ENCODE data around the gene BPIFB1. TPM values are rescaled to one million over a fixed set of nuclear protein-coding genes. Genes with fewer than 3 reads are reported as not detected.

Gene BPIFB1
- total RNA-seq (not detected), polyA plus RNA-seq (not detected)

GRCh38 chr20:33282991-33283555 is at the start of gene BPIFB1:
Gene BPIFB1, plus strand, starts transcription at chr20:33283214. Its CDS starts 2,860 bp downstream, at chr20:33286074.
- peaks cover 0 to 2% (median 0%) of the 10 kb centered on the region in 5 donors for H3K9me3 Mint-ChIP-seq
- H3K27me3 ChIP-seq (ENCODE audit: insufficient read depth, low read length, poor library complexity, severe bottlenecking): no peaks in the 10 kb centered on the region
- no peak within 1 kb of the TSS for H3K4me3 ChIP-seq (ENCODE audit: low read length)
- no peaks in the 10 kb centered on the region for H3K4me1 Mint-ChIP-seq
- DNase-seq: no peak
- H3K4me1 ChIP-seq (ENCODE audit: insufficient read depth, low read length): no peaks in the 10 kb centered on the region
- ChIA-PET POLR2A (no interaction called here), CTCF (no interaction called here)
- no peak within 1 kb of the TSS for H3K27ac Mint-ChIP-seq
- H3K36me3 Mint-ChIP-seq: no peaks in the 10 kb centered on the region
- no peaks in the 10 kb centered on the region for H3K36me3 ChIP-seq (ENCODE audit: insufficient read depth, low read length)
- peaks cover 21 to 42% of the 10 kb centered on the region in 2 donors for H3K27me3 Mint-ChIP-seq
- no peaks in the 10 kb centered on the region for H3K9me3 ChIP-seq (ENCODE audit: low read length)
- no peak within 1 kb of the TSS for H3K4me3 Mint-ChIP-seq
- H3K27ac ChIP-seq (ENCODE audit: low read depth, low read length): no peak within 1 kb of the TSS

- CTCF ChIA-PET: no interaction called here
- Histone ChIP-seq H3K36me3 (ENCODE audit: insufficient read depth, low read length) (no peaks in the 10 kb centered on the region), H3K9me3 (ENCODE audit: low read length) (no peaks in the 10 kb centered on the region), H3K27ac (ENCODE audit: low read depth, low read length) (no peak overlapping the region), H3K4me3 (ENCODE audit: low read length) (no peak overlapping the region), H3K27me3 (ENCODE audit: insufficient read depth, low read length, poor library complexity, severe bottlenecking) (no peaks in the 10 kb centered on the region), H3K4me1 (ENCODE audit: insufficient read depth, low read length) (no peaks in the 10 kb centered on the region)
- H3K36me3 Mint-ChIP-seq: no peaks in the 10 kb centered on the region
- POLR2A ChIA-PET: no interaction called here
- H3K4me1 Mint-ChIP-seq: peaks cover 0 to 4% (median 0%) of the 10 kb centered on the region in 3 donors
- peaks cover 17 to 46% of the 10 kb centered on the region in 2 donors for H3K27me3 Mint-ChIP-seq
- H3K9me3 Mint-ChIP-seq: no peaks in the 10 kb centered on the region
- H3K4me3 Mint-ChIP-seq: no peak overlapping the region
- H3K27ac Mint-ChIP-seq: peak overlapping the region in 1 of 8 donors; percentile 86
- no peak for DNase-seq
Measured at GRCh38 chr20:33234050-33234449, 49.0 kb upstream of the BPIFB1 start.

- no peaks in the 10 kb centered on the region for H3K36me3 ChIP-seq (ENCODE audit: insufficient read depth, low read length)
- H3K9me3 ChIP-seq (ENCODE audit: low read length): no peaks in the 10 kb centered on the region
- no peak for DNase-seq
- ChIA-PET POLR2A (no interaction called here), CTCF (no interaction called here)
- no peaks in the 10 kb centered on the region for H3K4me1 Mint-ChIP-seq
- no peak within 1 kb of the TSS for H3K4me3 ChIP-seq (ENCODE audit: low read length)
- no peak within 1 kb of the TSS for H3K27ac Mint-ChIP-seq
- no peaks in the 10 kb centered on the region for H3K9me3 Mint-ChIP-seq
- H3K27ac ChIP-seq (ENCODE audit: low read depth, low read length): no peak within 1 kb of the TSS
- H3K36me3 Mint-ChIP-seq: no peaks in the 10 kb centered on the region
- H3K4me1 ChIP-seq (ENCODE audit: insufficient read depth, low read length): no peaks in the 10 kb centered on the region
- H3K4me3 Mint-ChIP-seq: no peak within 1 kb of the TSS
- no peaks in the 10 kb centered on the region for H3K27me3 ChIP-seq (ENCODE audit: insufficient read depth, low read length, poor library complexity, severe bottlenecking)
- peaks cover 16 to 52% of the 10 kb centered on the region in 2 donors for H3K27me3 Mint-ChIP-seq
Measured at GRCh38 chr20:33235696-33236095, 47.3 kb upstream of the BPIFB1 start, which contains the start of gene BPIFA1. Gene BPIFA1, plus strand, starts transcription at chr20:33235996. Its CDS starts 1,716 bp downstream, at chr20:33237712.

- Histone ChIP-seq H3K36me3 (ENCODE audit: insufficient read depth, low read length) (no peaks in the 10 kb centered on the region), H3K27me3 (ENCODE audit: insufficient read depth, low read length, poor library complexity, severe bottlenecking) (no peaks in the 10 kb centered on the region), H3K4me3 (ENCODE audit: low read length) (no peak overlapping the region), H3K27ac (ENCODE audit: low read depth, low read length) (no peak overlapping the region), H3K4me1 (ENCODE audit: insufficient read depth, low read length) (no peaks in the 10 kb centered on the region), H3K9me3 (ENCODE audit: low read length) (no peaks in the 10 kb centered on the region)
- ChIA-PET CTCF (no interaction called here), POLR2A (no interaction called here)
- H3K36me3 Mint-ChIP-seq: no peaks in the 10 kb centered on the region
- no peak for DNase-seq
- H3K4me3 Mint-ChIP-seq: no peak overlapping the region
- H3K27ac Mint-ChIP-seq: no peak overlapping the region
- no peaks in the 10 kb centered on the region for H3K4me1 Mint-ChIP-seq
- H3K9me3 Mint-ChIP-seq: no peaks in the 10 kb centered on the region
- H3K27me3 Mint-ChIP-seq: peaks cover 16 to 52% of the 10 kb centered on the region in 2 donors
Measured at GRCh38 chr20:33236351-33236750, 46.7 kb upstream of the BPIFB1 start.

GRCh38 chr20:33237989-33238388 is 45.0 kb upstream of the BPIFB1 start:
- Mint-ChIP-seq H3K27ac (no peak overlapping the region), H3K27me3 (peaks cover 11 to 59% of the 10 kb centered on the region in 2 donors), H3K9me3 (no peaks in the 10 kb centered on the region), H3K4me3 (no peak overlapping the region), H3K4me1 (no peaks in the 10 kb centered on the region), H3K36me3 (no peaks in the 10 kb centered on the region)
- POLR2A ChIA-PET: no interaction called here
- DNase-seq: no peak
- no peak overlapping the region for H3K27ac ChIP-seq (ENCODE audit: low read depth, low read length)
- H3K4me3 ChIP-seq (ENCODE audit: low read length): no peak overlapping the region
- no peaks in the 10 kb centered on the region for H3K36me3 ChIP-seq (ENCODE audit: insufficient read depth, low read length)
- H3K9me3 ChIP-seq (ENCODE audit: low read length): no peaks in the 10 kb centered on the region
- H3K4me1 ChIP-seq (ENCODE audit: insufficient read depth, low read length): no peaks in the 10 kb centered on the region
- no peaks in the 10 kb centered on the region for H3K27me3 ChIP-seq (ENCODE audit: insufficient read depth, low read length, poor library complexity, severe bottlenecking)
- CTCF ChIA-PET: interaction anchor here (1.0 kb wide), 1 partner anchor 9 kb away, joined by 3 read pairs; no protein-coding TSS in a partner anchor

GRCh38 chr20:33239418-33239817 is 43.6 kb upstream of the BPIFB1 start:
- H3K36me3 Mint-ChIP-seq: no peaks in the 10 kb centered on the region
- Histone ChIP-seq H3K27ac (ENCODE audit: low read depth, low read length) (no peak overlapping the region), H3K27me3 (ENCODE audit: insufficient read depth, low read length, poor library complexity, severe bottlenecking) (no peaks in the 10 kb centered on the region), H3K36me3 (ENCODE audit: insufficient read depth, low read length) (no peaks in the 10 kb centered on the region), H3K9me3 (ENCODE audit: low read length) (no peaks in the 10 kb centered on the region), H3K4me1 (ENCODE audit: insufficient read depth, low read length) (no peaks in the 10 kb centered on the region), H3K4me3 (ENCODE audit: low read length) (no peak overlapping the region)
- no peaks in the 10 kb centered on the region for H3K4me1 Mint-ChIP-seq
- ChIA-PET CTCF (interaction anchor here (1.5 kb wide), 1 partner anchor 27 kb away, joined by 3 read pairs; no protein-coding TSS in a partner anchor), POLR2A (no interaction called here)
- H3K4me3 Mint-ChIP-seq: no peak overlapping the region
- H3K9me3 Mint-ChIP-seq: no peaks in the 10 kb centered on the region
- H3K27me3 Mint-ChIP-seq: peaks cover 10 to 47% of the 10 kb centered on the region in 2 donors
- no peak for DNase-seq
- no peak overlapping the region for H3K27ac Mint-ChIP-seq

- POLR2A ChIA-PET: no interaction called here
- H3K27me3 Mint-ChIP-seq: peaks cover 9 to 46% of the 10 kb centered on the region in 2 donors
- H3K4me3 Mint-ChIP-seq: no peak overlapping the region
- no peak for DNase-seq
- Histone ChIP-seq H3K27ac (ENCODE audit: low read depth, low read length) (no peak overlapping the region), H3K27me3 (ENCODE audit: insufficient read depth, low read length, poor library complexity, severe bottlenecking) (no peaks in the 10 kb centered on the region), H3K4me1 (ENCODE audit: insufficient read depth, low read length) (no peaks in the 10 kb centered on the region), H3K9me3 (ENCODE audit: low read length) (no peaks in the 10 kb centered on the region), H3K4me3 (ENCODE audit: low read length) (no peak overlapping the region), H3K36me3 (ENCODE audit: insufficient read depth, low read length) (no peaks in the 10 kb centered on the region)
- no peaks in the 10 kb centered on the region for H3K4me1 Mint-ChIP-seq
- CTCF ChIA-PET: interaction anchor here (1.5 kb wide), 1 partner anchor 28 kb away, joined by 3 read pairs; no protein-coding TSS in a partner anchor
- no peaks in the 10 kb centered on the region for H3K9me3 Mint-ChIP-seq
- H3K36me3 Mint-ChIP-seq: no peaks in the 10 kb centered on the region
- H3K27ac Mint-ChIP-seq: no peak overlapping the region
Measured at GRCh38 chr20:33239979-33240736, 42.9 kb upstream of the BPIFB1 start.

GRCh38 chr20:33240923-33241322 is 42.1 kb upstream of the BPIFB1 start:
- no peaks in the 10 kb centered on the region for H3K4me1 ChIP-seq (ENCODE audit: insufficient read depth, low read length)
- no peaks in the 10 kb centered on the region for H3K36me3 ChIP-seq (ENCODE audit: insufficient read depth, low read length)
- ChIA-PET POLR2A (no interaction called here), CTCF (no interaction called here)
- H3K27ac ChIP-seq (ENCODE audit: low read depth, low read length): no peak overlapping the region
- H3K9me3 ChIP-seq (ENCODE audit: low read length): no peaks in the 10 kb centered on the region
- no peaks in the 10 kb centered on the region for H3K27me3 ChIP-seq (ENCODE audit: insufficient read depth, low read length, poor library complexity, severe bottlenecking)
- H3K4me3 Mint-ChIP-seq: no peak overlapping the region
- H3K36me3 Mint-ChIP-seq: no peaks in the 10 kb centered on the region
- no peak overlapping the region for H3K27ac Mint-ChIP-seq
- H3K9me3 Mint-ChIP-seq: no peaks in the 10 kb centered on the region
- H3K27me3 Mint-ChIP-seq: peaks cover 8 to 39% of the 10 kb centered on the region in 2 donors
- no peaks in the 10 kb centered on the region for H3K4me1 Mint-ChIP-seq
- no peak for DNase-seq
- no peak overlapping the region for H3K4me3 ChIP-seq (ENCODE audit: low read length)

Data from CD8-positive, alpha-beta memory T cell (primary cell).